Activated T-cell treated with anti-CD3 and anti-CD28 coated beads, Interleukin-2, amount 50 U/mL, for 24 hours (primary cell): ENCODE measurements around the gene OR10A3.

Source experiments
- DNase-seq: peaks from one replicate; pipeline ENCODE4 v3.0.0-alpha.2; 2020
- H3K27ac Mint-ChIP-seq: 2 replicates; pipeline ENCODE4 v1.8.0; 2020; ENCODE audit warnings: mild to moderate bottlenecking, mixed read lengths
- H3K27me3 Mint-ChIP-seq: 2 replicates; pipeline ENCODE4 v1.8.0; 2020; ENCODE audit warnings: mixed read lengths
- H3K36me3 Mint-ChIP-seq: 2 replicates; pipeline ENCODE4 v1.8.0; 2020; ENCODE audit warnings: low read depth, mixed read lengths
- H3K4me1 Mint-ChIP-seq: 2 replicates; pipeline ENCODE4 v1.8.0; 2020; ENCODE audit warnings: low read depth, mixed read lengths
- H3K4me3 Mint-ChIP-seq: 2 replicates; pipeline ENCODE4 v1.8.0; 2020; ENCODE audit warnings: mild to moderate bottlenecking, moderate library complexity, mixed read lengths
- H3K9me3 Mint-ChIP-seq: 2 replicates; pipeline ENCODE4 v1.8.0; 2020; ENCODE audit warnings: mixed read lengths

The OR10A3 gene

GRCh38 chr11:7892059-7892699 lies 49.3 kb downstream of the OR10A3 start:
- Mint-ChIP-seq H3K4me3 (no peak overlapping the region), H3K36me3 (no peaks in the 10 kb centered on the region), H3K9me3 (no peaks in the 10 kb centered on the region), H3K27ac (no peak overlapping the region), H3K4me1 (peaks cover 4% of the 10 kb centered on the region), H3K27me3 (peaks cover 8% of the 10 kb centered on the region)
- no peak for DNase-seq

GRCh38 chr11:7890417-7891172 lies 50.9 kb downstream of the OR10A3 start:
- no peak for DNase-seq
- H3K4me3 Mint-ChIP-seq = no peak overlapping the region
- H3K27ac Mint-ChIP-seq = no peak overlapping the region

GRCh38 chr11:7889985-7890384 lies 51.5 kb downstream of the OR10A3 start:
- no peak overlapping the region for H3K4me3 Mint-ChIP-seq
- H3K27me3 Mint-ChIP-seq = peaks cover 6% of the 10 kb centered on the region
- no peaks in the 10 kb centered on the region for H3K9me3 Mint-ChIP-seq
- no peak overlapping the region for H3K27ac Mint-ChIP-seq
- peaks cover 4% of the 10 kb centered on the region for H3K4me1 Mint-ChIP-seq
- no peak for DNase-seq
- no peaks in the 10 kb centered on the region for H3K36me3 Mint-ChIP-seq

More at GRCh38 chr11:7890417-7891172, 50.9 kb downstream of the OR10A3 start:
- Mint-ChIP-seq H3K9me3 (no peaks in the 10 kb centered on the region), H3K27me3 (peaks cover 6% of the 10 kb centered on the region), H3K36me3 (no peaks in the 10 kb centered on the region), H3K4me1 (peaks cover 4% of the 10 kb centered on the region)
